Measurements from ENCODE around the gene IFNL1. TPM values are rescaled to one million over a fixed set of nuclear protein-coding genes. Genes with fewer than 3 reads are reported as not detected.
"Not testable (repeated sequence)": the region's sequence is repeated elsewhere in the genome, so short reads cannot be mapped to it uniquely, and the experiment has no call there.

Gene IFNL1
- total RNA-seq, 1 donor from 2014 or later = not detected

DNA sequence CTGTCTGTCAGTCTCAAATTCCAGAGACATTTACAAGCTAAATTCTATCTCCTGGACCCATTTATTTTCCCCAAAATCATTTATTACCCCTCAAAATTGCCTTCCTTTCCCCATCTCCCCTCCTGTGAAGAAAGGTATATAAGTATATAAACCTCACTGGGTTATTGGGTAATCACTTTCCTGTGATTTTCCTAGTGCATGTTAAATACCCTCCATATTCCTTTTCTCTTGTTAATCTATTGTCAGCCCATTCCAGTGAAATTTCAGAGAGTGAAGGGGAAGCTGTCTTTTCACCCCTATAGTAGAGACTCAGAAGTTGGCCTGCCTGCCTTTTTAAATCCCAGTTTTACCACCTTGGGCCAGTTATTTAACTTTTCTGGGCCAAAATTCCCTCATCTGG lies 9.9 kb downstream of the IFNL1 start:
- peaks cover 19% of the 10 kb centered on the region for H3K27me3 Mint-ChIP-seq (ENCODE audit: unreplicated experiment)
- TF ChIP-seq, protein P1, sequence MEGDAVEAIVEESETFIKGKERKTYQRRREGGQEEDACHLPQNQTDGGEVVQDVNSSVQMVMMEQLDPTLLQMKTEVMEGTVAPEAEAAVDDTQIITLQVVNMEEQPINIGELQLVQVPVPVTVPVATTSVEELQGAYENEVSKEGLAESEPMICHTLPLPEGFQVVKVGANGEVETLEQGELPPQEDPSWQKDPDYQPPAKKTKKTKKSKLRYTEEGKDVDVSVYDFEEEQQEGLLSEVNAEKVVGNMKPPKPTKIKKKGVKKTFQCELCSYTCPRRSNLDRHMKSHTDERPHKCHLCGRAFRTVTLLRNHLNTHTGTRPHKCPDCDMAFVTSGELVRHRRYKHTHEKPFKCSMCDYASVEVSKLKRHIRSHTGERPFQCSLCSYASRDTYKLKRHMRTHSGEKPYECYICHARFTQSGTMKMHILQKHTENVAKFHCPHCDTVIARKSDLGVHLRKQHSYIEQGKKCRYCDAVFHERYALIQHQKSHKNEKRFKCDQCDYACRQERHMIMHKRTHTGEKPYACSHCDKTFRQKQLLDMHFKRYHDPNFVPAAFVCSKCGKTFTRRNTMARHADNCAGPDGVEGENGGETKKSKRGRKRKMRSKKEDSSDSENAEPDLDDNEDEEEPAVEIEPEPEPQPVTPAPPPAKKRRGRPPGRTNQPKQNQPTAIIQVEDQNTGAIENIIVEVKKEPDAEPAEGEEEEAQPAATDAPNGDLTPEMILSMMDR (IDR thresholded peaks at IDR 0.05; ENCODE audit: unreplicated experiment) = no peak
- peaks cover 5% of the 10 kb centered on the region for H3K36me3 Mint-ChIP-seq (ENCODE audit: low read depth, unreplicated experiment)
- peaks cover 6% of the 10 kb centered on the region for H3K4me1 Mint-ChIP-seq (ENCODE audit: unreplicated experiment)
- no peaks in the 10 kb centered on the region for H3K9me3 Mint-ChIP-seq (ENCODE audit: unreplicated experiment)
- no peak for DNase-seq (ENCODE audit: low spot score)
- no peak overlapping the region for H3K27ac Mint-ChIP-seq (ENCODE audit: unreplicated experiment)
- H3K4me3 Mint-ChIP-seq (ENCODE audit: unreplicated experiment) = no peak overlapping the region

DNA sequence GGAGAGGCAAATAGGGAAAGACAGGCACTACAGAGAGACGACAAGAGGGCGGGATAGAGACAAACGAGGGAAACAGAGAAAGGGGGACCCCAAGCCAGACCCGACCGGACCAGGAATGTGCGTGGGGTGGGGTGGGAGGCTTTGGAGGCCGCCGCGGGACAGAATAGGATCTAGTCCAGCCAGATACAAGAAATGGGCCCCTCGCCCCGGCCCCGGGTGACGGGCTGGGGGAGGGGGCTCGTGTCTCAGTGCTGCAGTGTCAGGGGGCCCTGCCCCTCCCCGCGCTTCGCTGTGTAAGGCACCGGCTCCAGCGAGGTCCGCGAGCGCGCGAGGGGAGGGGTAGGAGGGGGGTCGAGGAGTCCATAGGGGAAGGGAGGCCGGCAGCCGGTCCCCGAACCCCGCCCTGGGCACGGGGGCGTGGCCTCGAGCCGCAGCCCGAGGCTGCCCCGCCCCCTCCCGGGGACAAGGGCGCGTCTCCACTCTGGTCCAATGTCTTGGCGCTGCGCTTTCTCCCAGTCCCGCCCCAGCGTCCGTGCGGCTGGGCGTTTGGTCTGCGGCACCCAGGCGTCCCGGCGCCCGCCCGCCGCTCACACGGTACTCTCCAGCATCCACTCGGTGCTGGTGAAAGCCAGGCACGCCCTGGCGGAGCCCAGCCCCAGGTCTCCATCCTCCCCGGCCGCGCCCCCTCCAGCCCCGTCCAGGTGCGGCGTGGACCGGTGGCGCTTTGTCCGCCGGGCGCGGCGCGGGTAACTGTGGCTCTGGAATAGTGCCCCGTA lies 11.0 kb downstream of the IFNL1 start:
- H3K4me1 Mint-ChIP-seq (ENCODE audit: unreplicated experiment) = peaks cover 6% of the 10 kb centered on the region
- peak overlapping the region; percentile 57 for H3K4me3 Mint-ChIP-seq (ENCODE audit: unreplicated experiment)
- no peak overlapping the region for H3K27ac Mint-ChIP-seq (ENCODE audit: unreplicated experiment)
- TF ChIP-seq, protein P1 (IDR thresholded peaks at IDR 0.05; ENCODE audit: unreplicated experiment) = no peak
- no peaks in the 10 kb centered on the region for H3K9me3 Mint-ChIP-seq (ENCODE audit: unreplicated experiment)
- peaks cover 5% of the 10 kb centered on the region for H3K36me3 Mint-ChIP-seq (ENCODE audit: low read depth, unreplicated experiment)
- DNase-seq (ENCODE audit: low spot score) = no peak
- H3K27me3 Mint-ChIP-seq (ENCODE audit: unreplicated experiment) = peaks cover 20% of the 10 kb centered on the region

DNA sequence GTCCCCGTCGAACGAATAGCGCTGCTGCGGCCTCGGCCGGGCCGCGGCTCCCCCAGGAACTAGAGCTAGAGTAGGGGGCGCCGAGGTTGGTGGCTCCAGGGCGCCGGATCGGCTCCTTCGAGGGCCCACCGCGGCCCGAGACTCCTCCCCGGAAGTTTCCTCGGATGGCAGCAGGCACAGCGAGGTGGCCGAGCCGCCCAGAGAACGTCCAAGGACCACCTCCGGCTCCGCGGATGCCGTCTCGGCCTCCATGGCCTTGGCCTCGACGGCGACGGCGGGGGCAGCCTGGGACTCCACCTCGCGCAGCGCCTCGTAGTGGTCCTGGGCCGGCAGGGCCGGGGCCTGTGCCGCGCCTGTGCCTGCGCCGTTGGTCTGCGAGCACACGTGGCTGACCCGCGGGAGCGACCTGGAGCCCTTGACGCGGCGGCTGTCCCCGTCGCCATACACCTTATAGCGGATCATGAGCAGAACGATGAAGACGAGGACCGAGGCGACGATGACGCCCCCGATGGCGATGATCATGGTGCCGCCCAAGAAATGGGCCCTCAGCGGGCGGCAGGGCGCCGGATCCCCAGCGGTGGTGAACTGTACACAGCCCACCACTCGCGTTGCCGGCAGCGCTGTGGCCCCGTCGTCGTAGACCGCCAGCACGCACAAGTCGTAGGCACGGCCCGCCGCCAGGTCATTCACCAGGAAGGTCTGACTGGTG lies 11.8 kb downstream of the IFNL1 start:
- H3K36me3 Mint-ChIP-seq (ENCODE audit: low read depth, unreplicated experiment) = peaks cover 5% of the 10 kb centered on the region
- peaks cover 6% of the 10 kb centered on the region for H3K4me1 Mint-ChIP-seq (ENCODE audit: unreplicated experiment)
- TF ChIP-seq, protein P1 (IDR thresholded peaks at IDR 0.05; ENCODE audit: unreplicated experiment) = no peak
- no peaks in the 10 kb centered on the region for H3K9me3 Mint-ChIP-seq (ENCODE audit: unreplicated experiment)
- peak; percentile 33 for DNase-seq (ENCODE audit: low spot score)
- no peak overlapping the region for H3K27ac Mint-ChIP-seq (ENCODE audit: unreplicated experiment)
- H3K27me3 Mint-ChIP-seq (ENCODE audit: unreplicated experiment) = peaks cover 20% of the 10 kb centered on the region
- no peak overlapping the region for H3K4me3 Mint-ChIP-seq (ENCODE audit: unreplicated experiment)

DNA sequence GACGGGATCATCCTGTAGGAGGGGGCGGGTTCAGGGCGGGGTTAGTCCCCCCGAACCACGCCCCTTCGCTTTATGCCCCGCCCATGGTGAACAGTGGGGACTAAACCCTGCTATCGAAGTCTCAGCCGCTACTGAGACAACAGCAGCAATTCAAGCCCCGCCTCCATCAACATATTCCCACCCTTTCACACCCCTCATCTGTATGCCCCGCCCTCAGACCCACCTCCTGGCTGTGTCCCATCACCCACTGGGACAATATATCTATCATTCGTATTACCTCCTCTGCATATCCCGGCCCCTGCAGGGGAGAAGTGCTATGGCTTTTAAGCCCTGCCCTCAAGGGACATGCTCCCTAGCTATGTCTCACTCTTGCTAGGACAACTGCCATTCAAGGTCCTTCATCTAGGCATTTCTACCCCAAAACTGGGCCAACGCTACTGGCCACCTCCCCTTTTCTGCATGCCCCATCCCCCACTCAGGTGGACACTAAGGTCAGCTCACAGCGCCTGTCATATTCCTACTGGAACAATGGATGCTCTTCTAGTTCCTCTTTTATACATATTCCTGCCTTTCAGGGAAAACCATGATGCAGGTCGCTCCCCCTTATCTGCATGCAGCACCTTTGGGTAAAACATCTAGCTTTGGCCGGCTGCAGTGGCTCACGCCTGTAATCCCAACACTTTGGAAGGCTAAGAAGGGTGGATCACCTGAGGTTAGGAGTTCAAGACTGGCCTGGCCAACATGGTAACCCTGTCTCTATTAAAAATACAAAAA lies 12.5 kb downstream of the IFNL1 start:
- H3K27me3 Mint-ChIP-seq (ENCODE audit: unreplicated experiment) = peaks cover 20% of the 10 kb centered on the region
- H3K36me3 Mint-ChIP-seq (ENCODE audit: low read depth, unreplicated experiment) = peaks cover 5% of the 10 kb centered on the region
- peaks cover 6% of the 10 kb centered on the region for H3K4me1 Mint-ChIP-seq (ENCODE audit: unreplicated experiment)
- no peak overlapping the region for H3K4me3 Mint-ChIP-seq (ENCODE audit: unreplicated experiment)
- H3K27ac Mint-ChIP-seq (ENCODE audit: unreplicated experiment) = no peak overlapping the region
- no peaks in the 10 kb centered on the region for H3K9me3 Mint-ChIP-seq (ENCODE audit: unreplicated experiment)
- TF ChIP-seq, protein P1 (IDR thresholded peaks at IDR 0.05; ENCODE audit: unreplicated experiment) = no peak
- DNase-seq (ENCODE audit: low spot score) = no peak

DNA sequence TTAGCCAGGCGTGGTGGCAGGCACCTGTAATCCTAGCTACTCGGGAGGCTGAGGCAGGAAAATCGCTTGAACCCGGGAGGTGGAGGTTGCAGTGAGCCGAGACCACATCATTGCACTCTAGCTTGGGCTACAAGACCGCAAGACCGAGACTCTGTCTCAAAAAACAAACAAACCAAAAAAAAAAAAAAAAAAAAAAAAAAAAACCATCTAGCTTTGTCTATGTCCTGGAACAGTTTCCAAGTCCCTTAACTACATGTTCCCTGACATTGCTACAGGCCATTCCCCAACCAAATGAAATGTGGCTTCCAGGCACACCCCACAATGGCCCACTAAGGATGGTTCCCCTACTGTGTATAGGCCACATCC lies 13.1 kb downstream of the IFNL1 start:
- DNase-seq (ENCODE audit: low spot score); H3K36me3 Mint-ChIP-seq (ENCODE audit: low read depth, unreplicated experiment); H3K27ac Mint-ChIP-seq (ENCODE audit: unreplicated experiment); H3K4me1 Mint-ChIP-seq (ENCODE audit: unreplicated experiment); H3K4me3 Mint-ChIP-seq (ENCODE audit: unreplicated experiment); H3K9me3 Mint-ChIP-seq (ENCODE audit: unreplicated experiment): not testable (repeated sequence)
- H3K27me3 Mint-ChIP-seq (ENCODE audit: unreplicated experiment) = peaks cover 20% of the 10 kb centered on the region

Measured in endothelial cell (in vitro differentiated cells).